D721Med (cell line): ENCODE measurements around the gene TBC1D5.
"Not testable (repeated sequence)": the region's sequence is repeated elsewhere in the genome, so short reads cannot be mapped to it uniquely, and the experiment has no call there.

Experiments used
- DNase-seq: peaks from one replicate; pipeline ENCODE4 v3.0.0; 2011; ENCODE audit warnings: low spot score; ENCODE audit not compliant: insufficient read length
- FAIRE-seq: peaks from 2 replicates; lab custom pipeline; 2011; peaks lifted over from hg19 to GRCh38; lab: Jason Lieb, UNC
- TF ChIP-seq, protein P1 (sequence below): IDR thresholded peaks from 2 replicates; pipeline ENCODE4 v1.5.1; 2012; ENCODE audit warnings: mild to moderate bottlenecking, control low read depth; ENCODE audit not compliant: insufficient read depth; ENCODE audit errors: missing control alignments

TBC1D5 gene

GRCh38 chr3:17740721-17741141 is 1.7 kb downstream of the TBC1D5 start:
- TF ChIP-seq, protein P1, sequence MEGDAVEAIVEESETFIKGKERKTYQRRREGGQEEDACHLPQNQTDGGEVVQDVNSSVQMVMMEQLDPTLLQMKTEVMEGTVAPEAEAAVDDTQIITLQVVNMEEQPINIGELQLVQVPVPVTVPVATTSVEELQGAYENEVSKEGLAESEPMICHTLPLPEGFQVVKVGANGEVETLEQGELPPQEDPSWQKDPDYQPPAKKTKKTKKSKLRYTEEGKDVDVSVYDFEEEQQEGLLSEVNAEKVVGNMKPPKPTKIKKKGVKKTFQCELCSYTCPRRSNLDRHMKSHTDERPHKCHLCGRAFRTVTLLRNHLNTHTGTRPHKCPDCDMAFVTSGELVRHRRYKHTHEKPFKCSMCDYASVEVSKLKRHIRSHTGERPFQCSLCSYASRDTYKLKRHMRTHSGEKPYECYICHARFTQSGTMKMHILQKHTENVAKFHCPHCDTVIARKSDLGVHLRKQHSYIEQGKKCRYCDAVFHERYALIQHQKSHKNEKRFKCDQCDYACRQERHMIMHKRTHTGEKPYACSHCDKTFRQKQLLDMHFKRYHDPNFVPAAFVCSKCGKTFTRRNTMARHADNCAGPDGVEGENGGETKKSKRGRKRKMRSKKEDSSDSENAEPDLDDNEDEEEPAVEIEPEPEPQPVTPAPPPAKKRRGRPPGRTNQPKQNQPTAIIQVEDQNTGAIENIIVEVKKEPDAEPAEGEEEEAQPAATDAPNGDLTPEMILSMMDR: no peak
- no peak for DNase-seq
- no peak for FAIRE-seq

DNA sequence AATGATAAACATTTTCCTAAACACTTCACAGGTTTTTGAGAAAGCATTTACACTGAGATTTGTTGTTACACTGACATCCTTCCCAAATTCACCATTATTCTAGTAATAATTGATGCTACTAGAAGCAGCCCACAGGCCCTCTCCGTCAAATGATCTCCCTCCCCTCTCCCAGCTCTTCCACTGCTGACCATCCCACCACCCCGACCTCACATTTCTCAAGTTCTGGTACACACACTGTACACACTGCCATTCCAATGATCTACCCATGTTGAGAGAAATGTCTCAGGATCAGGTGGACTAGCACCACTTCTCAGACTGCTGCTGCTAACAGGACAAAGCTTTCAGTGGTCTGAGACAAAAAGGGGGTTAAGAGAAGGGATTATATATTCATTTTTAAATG is 3.5 kb downstream of the TBC1D5 start:
- FAIRE-seq: no peak
- TF ChIP-seq, protein P1: no peak
- DNase-seq: no peak

DNA sequence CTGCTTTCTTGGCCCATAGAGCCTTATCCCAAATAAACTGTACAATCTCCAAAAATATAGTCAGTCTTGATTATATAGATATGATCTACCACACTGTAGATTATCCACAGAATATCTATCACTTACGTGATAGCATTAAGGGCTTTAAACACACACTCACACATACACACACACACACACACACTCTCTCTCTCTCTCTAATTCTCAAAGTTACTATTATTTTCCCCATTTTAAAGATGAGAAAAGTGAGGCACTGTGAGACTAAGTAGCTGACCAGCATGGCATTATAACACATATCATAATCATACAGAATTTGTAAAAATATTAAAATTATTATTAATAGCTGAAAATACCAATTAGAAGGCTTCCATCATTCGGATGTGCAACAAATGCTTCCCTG is 4.2 kb downstream of the TBC1D5 start:
- no peak for DNase-seq
- TF ChIP-seq, protein P1: no peak
- FAIRE-seq: no peak

- FAIRE-seq (no peak), DNase-seq (no peak)
- TF ChIP-seq, protein P1: no peak
Observed at GRCh38 chr3:17737591-17737990, 4.8 kb downstream of the TBC1D5 start.

GRCh38 chr3:17735362-17735761 is 7.1 kb downstream of the TBC1D5 start:
- not testable (repeated sequence) for DNase-seq, FAIRE-seq

- DNase-seq: no peak
- FAIRE-seq: no peak
- TF ChIP-seq, protein P1: no peak
Observed at GRCh38 chr3:17733768-17734167, 8.7 kb downstream of the TBC1D5 start.

DNA sequence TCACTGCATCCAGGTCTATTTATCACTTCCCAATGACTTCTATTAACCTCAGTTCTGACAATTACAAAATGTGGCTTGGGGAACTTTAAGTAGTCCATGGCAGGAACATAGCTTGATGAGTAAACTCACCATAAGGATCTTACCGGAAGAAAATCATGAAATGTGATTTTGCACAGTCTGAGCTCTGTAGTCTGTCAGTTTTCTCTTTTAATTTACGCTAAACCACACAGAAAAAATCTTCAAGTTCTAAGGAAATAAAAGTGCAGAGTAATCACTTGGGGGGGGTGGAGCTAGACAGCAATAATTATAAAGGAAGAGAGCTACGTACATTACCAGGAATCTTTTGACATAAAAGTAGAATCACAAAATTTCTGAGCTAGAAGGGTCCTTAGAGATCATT is 9.2 kb downstream of the TBC1D5 start:
- TF ChIP-seq, protein P1: no peak
- FAIRE-seq: no peak
- DNase-seq: no peak
